Upper lobe of right lung (tissue), 1 donor: ENCODE data around the gene AHI1. TPM values are rescaled to one million over a fixed set of nuclear protein-coding genes. Genes with fewer than 3 reads are reported as not detected.

Experiments used
- ATAC-seq: fragments of 200-7000 bp; cut with Tn5 transposase; one replicate; pipeline ENCODE4 v1.9.1; 2020; ENCODE audit warnings: mild to moderate bottlenecking, moderate library complexity
- DNase-seq: peaks from one replicate; pipeline ENCODE4 v3.0.0-alpha.2; 2020
- H3K27ac ChIP-seq: fragments of 200-600 bp; one replicate; pipeline ENCODE4 v1.8.0; 2022
- H3K27me3 ChIP-seq: fragments of 200-600 bp; one replicate; pipeline ENCODE4 v1.8.0; 2022; ENCODE audit warnings: mild to moderate bottlenecking
- H3K36me3 ChIP-seq: fragments of 200-600 bp; one replicate; pipeline ENCODE4 v1.8.0; 2022
- H3K4me1 ChIP-seq: fragments of 200-600 bp; one replicate; pipeline ENCODE4 v1.8.0; 2022
- H3K4me3 ChIP-seq: fragments of 200-600 bp; one replicate; pipeline ENCODE4 v1.8.0; 2022; ENCODE audit warnings: mild to moderate bottlenecking
- H3K9me3 ChIP-seq: fragments of 200-600 bp; one replicate; pipeline ENCODE4 v1.8.0; 2022
- CTCF ChIP-seq: fragments of 200-600 bp; IDR thresholded peaks from one replicate; pipeline ENCODE4 v1.8.0; 2022; ENCODE audit warnings: antibody characterized with exemption
- intact Hi-C: fragments of 100-400 bp; cut with DNase I; formaldehyde crosslinking; loops from one replicate; pipeline ENCODE4 v1.11.0; 2022
- total RNA-seq: library from RNA; stranded (reverse); fragmentation: NEBNext Ultra II Directional; extraction: Animal tissue kit (Norgen Biotek cat#: 25700); gene quantifications from one replicate; pipeline ENCODE4 v1.2.1, GENCODE V29; 2021
- donor health status: DM: no; HTN: yes; CAD: no; lungs with severe emphysema.

Gene AHI1
- total RNA-seq, 1 donor from 2014 or later = 33.4 TPM

GRCh38 chr6:135286962-135287538 lies 210.5 kb downstream of the AHI1 start:
- Histone ChIP-seq H3K27me3 (no peaks in the 10 kb centered on the region), H3K4me1 (no peaks in the 10 kb centered on the region), H3K36me3 (peaks cover 6% of the 10 kb centered on the region), H3K9me3 (no peaks in the 10 kb centered on the region), H3K4me3 (no peak overlapping the region), H3K27ac (no peak overlapping the region)
- intact Hi-C loops = no loop called here
- peak; percentile 33 for ATAC-seq
- DNase-seq = no peak
- no peak for TF ChIP-seq CTCF

- H3K4me3 ChIP-seq = no peak overlapping the region
- H3K27me3 ChIP-seq = no peaks in the 10 kb centered on the region
- peaks cover 1% of the 10 kb centered on the region for H3K36me3 ChIP-seq
- DNase-seq = no peak
- ATAC-seq = no peak
- intact Hi-C loops = no loop called here
- H3K4me1 ChIP-seq = no peaks in the 10 kb centered on the region
- no peak overlapping the region for H3K27ac ChIP-seq
- no peak for TF ChIP-seq CTCF
- no peaks in the 10 kb centered on the region for H3K9me3 ChIP-seq
Measured at GRCh38 chr6:135285165-135285564, 212.4 kb downstream of the AHI1 start.

GRCh38 chr6:135283926-135284325 lies 213.6 kb downstream of the AHI1 start:
- no peak for TF ChIP-seq CTCF
- intact Hi-C loops = no loop called here
- H3K9me3 ChIP-seq = no peaks in the 10 kb centered on the region
- no peak for DNase-seq
- ATAC-seq = no peak
- no peak overlapping the region for H3K4me3 ChIP-seq
- no peaks in the 10 kb centered on the region for H3K27me3 ChIP-seq
- no peak overlapping the region for H3K27ac ChIP-seq
- no peaks in the 10 kb centered on the region for H3K36me3 ChIP-seq
- H3K4me1 ChIP-seq = no peaks in the 10 kb centered on the region

- intact Hi-C loops = no loop called here
- DNase-seq (no peak), ATAC-seq (no peak)
- TF ChIP-seq CTCF = no peak
- Histone ChIP-seq H3K27me3 (no peaks in the 10 kb centered on the region), H3K4me3 (no peak overlapping the region), H3K36me3 (no peaks in the 10 kb centered on the region), H3K27ac (no peak overlapping the region), H3K4me1 (no peaks in the 10 kb centered on the region), H3K9me3 (no peaks in the 10 kb centered on the region)
Measured at GRCh38 chr6:135282395-135282794, 215.1 kb downstream of the AHI1 start.

- TF ChIP-seq CTCF = no peak
- H3K9me3 ChIP-seq = no peaks in the 10 kb centered on the region
- ATAC-seq = no peak
- no peak overlapping the region for H3K27ac ChIP-seq
- H3K27me3 ChIP-seq = no peaks in the 10 kb centered on the region
- H3K4me3 ChIP-seq = no peak overlapping the region
- no peaks in the 10 kb centered on the region for H3K4me1 ChIP-seq
- H3K36me3 ChIP-seq = no peaks in the 10 kb centered on the region
- DNase-seq = no peak
- intact Hi-C loops = no loop called here
Measured at GRCh38 chr6:135281964-135282363, 215.6 kb downstream of the AHI1 start.

GRCh38 chr6:135281227-135281626 lies 216.3 kb downstream of the AHI1 start:
- no peaks in the 10 kb centered on the region for H3K9me3 ChIP-seq
- intact Hi-C loops = no loop called here
- no peaks in the 10 kb centered on the region for H3K27me3 ChIP-seq
- no peaks in the 10 kb centered on the region for H3K4me1 ChIP-seq
- ATAC-seq (peak; percentile 31), DNase-seq (no peak)
- no peaks in the 10 kb centered on the region for H3K36me3 ChIP-seq
- H3K27ac ChIP-seq = no peak overlapping the region
- TF ChIP-seq CTCF = no peak
- H3K4me3 ChIP-seq = no peak overlapping the region
